Measurements from ENCODE around the gene CDR2L. TPM values are rescaled to one million over a fixed set of nuclear protein-coding genes. Genes with fewer than 3 reads are reported as not detected.
"Not testable (repeated sequence)": the region's sequence is repeated elsewhere in the genome, so short reads cannot be mapped to it uniquely, and the experiment has no call there.

The CDR2L gene
- total RNA-seq, 4 donors from 2014 or later = 1.3 to 3.6 (median 2.6) TPM

DNA sequence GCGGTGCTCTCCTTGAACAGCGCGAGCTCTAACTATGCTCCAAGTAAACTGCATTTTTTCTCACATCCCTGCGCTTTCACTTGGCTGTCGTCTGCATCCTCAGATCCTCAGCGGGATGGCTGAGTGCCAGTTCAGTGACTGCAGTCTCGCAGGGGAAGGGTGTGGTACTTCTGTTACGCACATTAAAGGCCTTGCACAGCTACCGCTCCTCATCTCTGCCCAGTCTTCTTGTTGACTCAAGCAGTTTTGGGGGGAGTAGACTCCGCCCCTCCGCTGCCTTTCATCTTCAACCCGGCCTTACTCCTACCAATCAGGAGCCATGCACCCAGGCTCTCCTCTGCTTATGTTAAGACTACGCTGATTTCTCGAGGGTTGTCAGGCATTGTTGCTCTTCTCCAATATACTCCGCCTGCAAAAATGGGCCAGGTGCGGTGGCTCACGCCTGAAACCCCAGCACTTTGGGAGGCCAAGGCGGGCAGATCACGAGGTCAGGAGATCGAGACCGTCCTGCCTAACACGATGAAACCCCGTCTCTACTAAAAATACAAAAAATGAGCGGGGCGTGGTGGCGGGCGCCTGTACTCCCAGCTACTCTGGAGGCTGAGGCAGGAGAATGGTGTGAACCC, 49.3 kb downstream of the CDR2L start:
- Histone ChIP-seq H3K4me3 (peak overlapping the region in 2 of 4 donors; percentile 1 to 16), H3K27me3 (no peaks in the 10 kb centered on the region), H3K4me1 (peaks cover 11 to 25% of the 10 kb centered on the region in 2 donors), H3K9me3 (no peaks in the 10 kb centered on the region), H3K27ac (peak overlapping the region; percentile 79 to 88 (median 85)), H3K36me3 (peaks cover 0 to 38% of the 10 kb centered on the region in 2 donors)
- intact Hi-C loops (cut with DNase I; ENCODE audit: low total_unique reads) (no loop called here), in situ Hi-C loops (cut with MboI; ENCODE audit: low sequenced_read_pairs in 4 of 4) (no loop called here)
- TF ChIP-seq POLR2A (IDR thresholded peaks at IDR 0.05) = no peak
- TF ChIP-seq, protein P1, sequence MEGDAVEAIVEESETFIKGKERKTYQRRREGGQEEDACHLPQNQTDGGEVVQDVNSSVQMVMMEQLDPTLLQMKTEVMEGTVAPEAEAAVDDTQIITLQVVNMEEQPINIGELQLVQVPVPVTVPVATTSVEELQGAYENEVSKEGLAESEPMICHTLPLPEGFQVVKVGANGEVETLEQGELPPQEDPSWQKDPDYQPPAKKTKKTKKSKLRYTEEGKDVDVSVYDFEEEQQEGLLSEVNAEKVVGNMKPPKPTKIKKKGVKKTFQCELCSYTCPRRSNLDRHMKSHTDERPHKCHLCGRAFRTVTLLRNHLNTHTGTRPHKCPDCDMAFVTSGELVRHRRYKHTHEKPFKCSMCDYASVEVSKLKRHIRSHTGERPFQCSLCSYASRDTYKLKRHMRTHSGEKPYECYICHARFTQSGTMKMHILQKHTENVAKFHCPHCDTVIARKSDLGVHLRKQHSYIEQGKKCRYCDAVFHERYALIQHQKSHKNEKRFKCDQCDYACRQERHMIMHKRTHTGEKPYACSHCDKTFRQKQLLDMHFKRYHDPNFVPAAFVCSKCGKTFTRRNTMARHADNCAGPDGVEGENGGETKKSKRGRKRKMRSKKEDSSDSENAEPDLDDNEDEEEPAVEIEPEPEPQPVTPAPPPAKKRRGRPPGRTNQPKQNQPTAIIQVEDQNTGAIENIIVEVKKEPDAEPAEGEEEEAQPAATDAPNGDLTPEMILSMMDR (IDR thresholded peaks at IDR 0.05 in 4 of 5, conservative IDR thresholded peaks at IDR 0.05 in 1 of 5) = no peak
- DNase-seq (peak; percentile 66 to 84), ATAC-seq (peak; percentile 35 to 46)

DNA sequence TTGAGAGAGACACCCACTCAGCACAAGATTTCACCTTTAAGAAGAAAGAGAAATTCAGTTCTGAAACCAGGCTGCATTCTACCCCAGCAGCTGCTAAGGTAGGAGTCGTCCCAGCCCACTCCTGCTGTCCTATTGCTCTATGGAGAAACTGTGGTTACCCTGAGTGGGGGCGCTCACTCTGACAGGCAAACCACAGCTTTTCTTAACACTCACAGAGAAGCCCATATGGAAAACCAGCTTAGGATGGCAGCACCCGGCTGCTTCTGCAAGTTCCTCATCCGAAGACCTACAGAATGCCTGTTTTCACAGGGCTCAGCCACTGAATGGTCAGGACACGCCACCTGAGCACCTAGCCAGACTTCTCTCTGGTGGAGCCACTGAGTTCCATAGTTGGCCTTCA, 51.8 kb downstream of the CDR2L start:
- intact Hi-C loops (cut with DNase I; ENCODE audit: low total_unique reads) (no loop called here), in situ Hi-C loops (cut with MboI; ENCODE audit: low sequenced_read_pairs in 4 of 4) (no loop called here)
- TF ChIP-seq, protein P1 (IDR thresholded peaks at IDR 0.05 in 4 of 5, conservative IDR thresholded peaks at IDR 0.05 in 1 of 5) = no peak
- no peak for TF ChIP-seq POLR2A (IDR thresholded peaks at IDR 0.05)
- peaks cover 7 to 10% of the 10 kb centered on the region in 2 donors for H3K4me1 ChIP-seq
- DNase-seq = no peak
- no peak overlapping the region for H3K27ac ChIP-seq
- H3K27me3 ChIP-seq = no peaks in the 10 kb centered on the region
- peaks cover 0 to 44% of the 10 kb centered on the region in 2 donors for H3K36me3 ChIP-seq
- no peak overlapping the region for H3K4me3 ChIP-seq
- no peaks in the 10 kb centered on the region for H3K9me3 ChIP-seq
- ATAC-seq = no peak

- Histone ChIP-seq H3K36me3 (peaks cover 0 to 44% of the 10 kb centered on the region in 2 donors), H3K27ac (no peak overlapping the region), H3K4me1 (peaks cover 10 to 11% of the 10 kb centered on the region in 2 donors), H3K27me3 (no peaks in the 10 kb centered on the region), H3K4me3 (no peak overlapping the region), H3K9me3 (no peaks in the 10 kb centered on the region)
- DNase-seq (no peak), ATAC-seq (no peak)
- in situ Hi-C loops (cut with MboI; ENCODE audit: low sequenced_read_pairs in 4 of 4) = no loop called here
- TF ChIP-seq POLR2A (IDR thresholded peaks at IDR 0.05) = no peak
- TF ChIP-seq, protein P1 (IDR thresholded peaks at IDR 0.05 in 4 of 5, conservative IDR thresholded peaks at IDR 0.05 in 1 of 5) = no peak
- intact Hi-C loops (cut with DNase I; ENCODE audit: low total_unique reads) = no loop called here
Measured at GRCh38 chr17:75041656-75042280, 54.3 kb downstream of the CDR2L start.

GRCh38 chr17:75043789-75044188, 56.4 kb downstream of the CDR2L start:
- H3K27me3 ChIP-seq; H3K27ac ChIP-seq; intact Hi-C loops (cut with DNase I; ENCODE audit: low total_unique reads); ATAC-seq; H3K4me3 ChIP-seq; in situ Hi-C loops (cut with MboI; ENCODE audit: low sequenced_read_pairs in 4 of 4); H3K9me3 ChIP-seq; DNase-seq: not testable (repeated sequence)
- Histone ChIP-seq H3K4me1 (peaks cover 21 to 22% of the 10 kb centered on the region in 2 donors), H3K36me3 (peaks cover 0 to 36% of the 10 kb centered on the region in 2 donors)

- TF ChIP-seq POLR2A (IDR thresholded peaks at IDR 0.05) = no peak
- TF ChIP-seq, protein P1 (IDR thresholded peaks at IDR 0.05 in 4 of 5, conservative IDR thresholded peaks at IDR 0.05 in 1 of 5) = no peak
- no peaks in the 10 kb centered on the region for H3K27me3 ChIP-seq
- H3K9me3 ChIP-seq = no peaks in the 10 kb centered on the region
- peaks cover 0 to 27% of the 10 kb centered on the region in 2 donors for H3K36me3 ChIP-seq
- DNase-seq (no peak), ATAC-seq (no peak)
- H3K27ac ChIP-seq = peak overlapping the region in 1 of 4 donors; percentile 7
- peaks cover 26 to 28% of the 10 kb centered on the region in 2 donors for H3K4me1 ChIP-seq
- H3K4me3 ChIP-seq = no peak overlapping the region
- in situ Hi-C loops (cut with MboI; ENCODE audit: low sequenced_read_pairs in 4 of 4) = no loop called here
- intact Hi-C loops (cut with DNase I; ENCODE audit: low total_unique reads) = no loop called here
Measured at GRCh38 chr17:75044716-75045115, 57.3 kb downstream of the CDR2L start.

GRCh38 chr17:75045946-75046406, 58.5 kb downstream of the CDR2L start:
- H3K27me3 ChIP-seq; H3K9me3 ChIP-seq; intact Hi-C loops (cut with DNase I; ENCODE audit: low total_unique reads); DNase-seq; ATAC-seq; in situ Hi-C loops (cut with MboI; ENCODE audit: low sequenced_read_pairs in 4 of 4): not testable (repeated sequence)
- peak overlapping the region; percentile 84 to 100 (median 96) for H3K4me3 ChIP-seq
- H3K4me1 ChIP-seq = peaks cover 26 to 28% of the 10 kb centered on the region in 2 donors
- peaks cover 0 to 23% of the 10 kb centered on the region in 2 donors for H3K36me3 ChIP-seq
- peak overlapping the region; percentile 98 to 100 (median 98) for H3K27ac ChIP-seq

Data from gastrocnemius medialis (tissue), 4 donors.